HFFc6 (cell line): ENCODE data around the gene LRRC8D. TPM values are rescaled to one million over a fixed set of nuclear protein-coding genes. Genes with fewer than 3 reads are reported as not detected.

Source experiments
- DNase-seq: peaks from one replicate; pipeline ENCODE4 v3.0.0-alpha.2; 2018
- H3K27ac Mint-ChIP-seq: 2 replicates; pipeline ENCODE4 v1.8.0; 2020; ENCODE audit warnings: mild to moderate bottlenecking, mixed read lengths
- H3K27me3 Mint-ChIP-seq: 2 replicates; pipeline ENCODE4 v1.8.0; 2021; ENCODE audit warnings: mild to moderate bottlenecking, moderate library complexity, mixed read lengths; ENCODE audit not compliant: insufficient read depth
- H3K36me3 Mint-ChIP-seq: 2 replicates; pipeline ENCODE4 v1.8.0; 2021; ENCODE audit warnings: low read depth, mixed read lengths
- H3K4me1 Mint-ChIP-seq: 2 replicates; pipeline ENCODE4 v1.8.0; 2020; ENCODE audit warnings: low read depth, mixed read lengths
- H3K4me3 Mint-ChIP-seq: 2 replicates; pipeline ENCODE4 v1.8.0; 2020; ENCODE audit warnings: mild to moderate bottlenecking, moderate library complexity, mixed read lengths
- H3K9me3 Mint-ChIP-seq: 2 replicates; pipeline ENCODE4 v1.8.0; 2020; ENCODE audit warnings: mild to moderate bottlenecking, mixed read lengths
- total RNA-seq, 6 experiments: library from RNA; stranded (reverse); fragmentation: NEBNext Ultra II Directional; extraction: Animal tissue kit (Norgen Biotek cat#: 25700); gene quantifications; 2 replicates in 1 of 6; 3 replicates in 5 of 6; pipeline ENCODE4 v1.2.3, GENCODE V29; 2021
- TF ChIP-seq, protein P1 (sequence below): fragments of 200-600 bp; sonication (generic); IDR thresholded peaks from 2 replicates; pipeline ENCODE4 v1.5.0; 2021; ENCODE audit warnings: antibody characterized with exemption, mild to moderate bottlenecking

LRRC8D gene
- total RNA-seq, 6 experiments from 2014 or later = 33.5 to 46.7 (median 41.8) TPM

DNA sequence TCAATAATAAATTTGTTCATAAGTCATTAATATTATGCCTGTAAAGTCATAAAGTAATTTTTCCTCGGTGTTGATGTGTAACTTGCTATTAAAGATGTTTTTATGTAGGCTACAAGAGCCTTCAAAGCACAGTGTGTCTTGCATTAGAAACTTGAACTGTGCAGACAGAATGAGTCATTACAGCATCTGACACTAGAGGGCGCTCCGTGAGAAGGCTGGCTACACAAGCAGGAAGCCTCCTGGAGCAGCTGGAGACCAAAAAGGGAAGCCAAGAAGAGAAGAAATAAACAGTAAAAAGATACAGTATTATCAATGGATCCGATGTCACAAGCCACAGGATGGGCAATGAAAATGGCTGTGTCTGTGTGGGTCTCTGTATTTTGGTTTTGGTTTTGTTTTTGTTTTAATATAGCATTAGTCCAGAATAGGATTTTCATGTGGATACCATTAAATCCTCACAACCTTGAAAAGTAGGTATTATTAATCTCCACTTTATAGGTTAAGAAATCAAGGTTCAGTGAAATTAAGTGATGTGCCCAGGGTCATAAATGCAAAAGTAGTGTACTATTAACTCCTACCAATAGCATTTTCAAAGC lies 16.1 kb upstream of the LRRC8D start:
- no peak overlapping the region for H3K27ac Mint-ChIP-seq
- no peaks in the 10 kb centered on the region for H3K9me3 Mint-ChIP-seq
- TF ChIP-seq, protein P1, sequence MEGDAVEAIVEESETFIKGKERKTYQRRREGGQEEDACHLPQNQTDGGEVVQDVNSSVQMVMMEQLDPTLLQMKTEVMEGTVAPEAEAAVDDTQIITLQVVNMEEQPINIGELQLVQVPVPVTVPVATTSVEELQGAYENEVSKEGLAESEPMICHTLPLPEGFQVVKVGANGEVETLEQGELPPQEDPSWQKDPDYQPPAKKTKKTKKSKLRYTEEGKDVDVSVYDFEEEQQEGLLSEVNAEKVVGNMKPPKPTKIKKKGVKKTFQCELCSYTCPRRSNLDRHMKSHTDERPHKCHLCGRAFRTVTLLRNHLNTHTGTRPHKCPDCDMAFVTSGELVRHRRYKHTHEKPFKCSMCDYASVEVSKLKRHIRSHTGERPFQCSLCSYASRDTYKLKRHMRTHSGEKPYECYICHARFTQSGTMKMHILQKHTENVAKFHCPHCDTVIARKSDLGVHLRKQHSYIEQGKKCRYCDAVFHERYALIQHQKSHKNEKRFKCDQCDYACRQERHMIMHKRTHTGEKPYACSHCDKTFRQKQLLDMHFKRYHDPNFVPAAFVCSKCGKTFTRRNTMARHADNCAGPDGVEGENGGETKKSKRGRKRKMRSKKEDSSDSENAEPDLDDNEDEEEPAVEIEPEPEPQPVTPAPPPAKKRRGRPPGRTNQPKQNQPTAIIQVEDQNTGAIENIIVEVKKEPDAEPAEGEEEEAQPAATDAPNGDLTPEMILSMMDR = peak; percentile 96
- H3K27me3 Mint-ChIP-seq = peaks cover 2% of the 10 kb centered on the region
- no peak overlapping the region for H3K4me3 Mint-ChIP-seq
- DNase-seq = peak; percentile 79
- no peaks in the 10 kb centered on the region for H3K36me3 Mint-ChIP-seq
- peaks cover 36% of the 10 kb centered on the region for H3K4me1 Mint-ChIP-seq

DNA sequence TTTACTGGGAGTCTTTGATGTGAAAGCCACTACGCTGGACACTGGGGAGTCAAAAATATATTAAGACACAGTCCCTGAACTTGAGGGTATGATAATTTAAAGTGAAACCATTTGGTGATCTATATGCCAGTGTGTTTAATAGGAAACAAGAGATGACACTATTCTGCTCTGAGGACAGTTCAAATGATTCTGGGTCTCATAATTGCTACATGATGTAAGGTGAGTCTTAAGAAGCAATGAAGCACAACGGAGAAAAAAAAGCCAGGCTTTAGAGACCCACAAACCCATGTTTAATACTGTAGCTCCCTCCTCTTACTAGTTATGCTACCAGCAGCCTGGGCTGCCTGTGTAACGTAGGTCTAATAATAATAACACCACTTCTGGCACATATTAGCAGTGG lies 14.2 kb upstream of the LRRC8D start:
- peaks cover 44% of the 10 kb centered on the region for H3K4me1 Mint-ChIP-seq
- H3K9me3 Mint-ChIP-seq = no peaks in the 10 kb centered on the region
- no peaks in the 10 kb centered on the region for H3K27me3 Mint-ChIP-seq
- H3K4me3 Mint-ChIP-seq = no peak overlapping the region
- TF ChIP-seq, protein P1 = no peak
- H3K36me3 Mint-ChIP-seq = no peaks in the 10 kb centered on the region
- DNase-seq = no peak
- no peak overlapping the region for H3K27ac Mint-ChIP-seq

DNA sequence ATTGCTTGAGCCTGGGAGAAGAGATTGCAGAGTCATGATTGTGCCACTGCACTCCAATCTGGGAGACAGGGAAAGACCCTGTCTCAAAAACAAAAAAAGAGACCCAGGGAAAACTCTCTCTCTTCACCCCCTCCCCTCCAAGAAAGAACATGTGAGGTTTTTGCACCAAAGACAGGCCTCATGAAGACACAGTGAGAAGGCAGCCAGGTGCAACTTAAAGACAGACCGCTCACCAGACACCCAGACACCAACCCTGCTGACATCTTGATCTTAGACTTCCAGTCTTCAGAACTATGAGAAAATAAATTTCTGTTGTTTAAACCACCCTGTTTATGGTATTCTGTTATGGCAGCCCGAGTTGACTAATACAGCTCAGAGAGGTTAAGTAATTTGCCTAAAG lies 13.3 kb upstream of the LRRC8D start:
- no peak for DNase-seq
- Mint-ChIP-seq H3K36me3 (no peaks in the 10 kb centered on the region), H3K4me3 (no peak overlapping the region), H3K4me1 (peaks cover 45% of the 10 kb centered on the region), H3K27me3 (no peaks in the 10 kb centered on the region), H3K27ac (no peak overlapping the region), H3K9me3 (no peaks in the 10 kb centered on the region)
- TF ChIP-seq, protein P1 = no peak

GRCh38 chr1:89807983-89808382 lies 12.8 kb upstream of the LRRC8D start:
- no peak overlapping the region for H3K27ac Mint-ChIP-seq
- H3K4me1 Mint-ChIP-seq = peaks cover 45% of the 10 kb centered on the region
- no peak for DNase-seq
- no peaks in the 10 kb centered on the region for H3K27me3 Mint-ChIP-seq
- TF ChIP-seq, protein P1 = no peak
- no peaks in the 10 kb centered on the region for H3K36me3 Mint-ChIP-seq
- H3K9me3 Mint-ChIP-seq = no peaks in the 10 kb centered on the region
- H3K4me3 Mint-ChIP-seq = no peak overlapping the region

DNA sequence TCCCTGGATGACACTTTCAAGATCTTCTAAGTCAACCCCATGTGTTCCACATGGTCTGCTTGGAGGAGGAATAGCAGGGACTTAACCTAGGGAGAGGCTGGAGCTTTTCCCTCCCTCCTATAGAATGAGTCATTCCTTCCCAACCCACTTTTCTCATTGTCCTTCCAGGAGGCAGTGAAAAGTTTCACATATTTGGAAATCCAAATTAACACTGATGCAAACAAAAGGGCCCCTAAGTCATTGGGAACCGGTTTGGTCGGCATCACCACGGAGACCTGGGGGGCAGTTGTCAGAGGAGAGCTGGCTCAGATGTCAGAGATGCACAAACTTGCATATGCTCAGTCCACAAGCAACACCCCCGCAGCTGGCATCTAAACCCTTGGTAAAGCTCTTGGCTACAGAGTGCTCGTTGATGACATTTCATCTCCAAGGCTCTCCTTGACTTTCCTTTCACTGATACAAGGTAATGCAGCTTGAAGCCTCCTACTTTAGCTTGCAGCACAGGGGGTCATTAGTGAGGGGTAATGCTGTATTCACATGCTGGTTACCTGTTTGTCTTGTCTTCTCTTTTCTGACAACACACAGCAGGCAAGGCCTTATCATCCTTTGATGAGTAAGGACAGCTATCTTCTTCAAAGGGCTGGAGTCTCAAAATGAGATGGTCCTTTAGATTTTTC lies 12.3 kb upstream of the LRRC8D start:
- peak overlapping the region; percentile 70; the same call in 1 of the 2 replicates for H3K27ac Mint-ChIP-seq
- H3K36me3 Mint-ChIP-seq = no peaks in the 10 kb centered on the region
- H3K27me3 Mint-ChIP-seq = no peaks in the 10 kb centered on the region
- TF ChIP-seq, protein P1 = no peak
- H3K4me1 Mint-ChIP-seq = peaks cover 50% of the 10 kb centered on the region
- H3K9me3 Mint-ChIP-seq = no peaks in the 10 kb centered on the region
- peak; percentile 19 for DNase-seq
- no peak overlapping the region for H3K4me3 Mint-ChIP-seq
